ENCODE results near the gene LRRC74A. TPM values are rescaled to one million over a fixed set of nuclear protein-coding genes. Genes with fewer than 3 reads are reported as not detected.

The LRRC74A gene
- total RNA-seq, 1 experiment from 2014 or later: not detected

- Histone ChIP-seq H4K91ac (ENCODE audit: insufficient read length, low read depth, low read length) (no peak overlapping the region), H3K23me2 (ENCODE audit: insufficient read length, low read depth, low read length, poor library complexity, severe bottlenecking) (no peaks in the 10 kb centered on the region), H2AFZ (ENCODE audit: low read length) (no peak overlapping the region), H2BK15ac (ENCODE audit: low read depth, low read length) (no peak overlapping the region), H4K5ac (ENCODE audit: insufficient read length, low read depth, low read length) (no peak overlapping the region), H3K23ac (ENCODE audit: insufficient read length, low read depth, low read length) (no peak overlapping the region), H3K27me3 (ENCODE audit: insufficient read depth, low read length) (no peaks in the 10 kb centered on the region; the same call in 1 of the 2 replicates), H3K18ac (ENCODE audit: insufficient read length, low read depth, low read length) (no peak overlapping the region), H2BK5ac (ENCODE audit: insufficient read length, low read length) (no peak overlapping the region), H3K14ac (ENCODE audit: insufficient read depth, low read length) (no peak overlapping the region), H3K79me1 (ENCODE audit: insufficient read depth, low read depth, low read length, poor library complexity, severe bottlenecking) (no peaks in the 10 kb centered on the region), H3K27ac (ENCODE audit: insufficient read length, low read depth, low read length) (no peak overlapping the region), H3T11ph (ENCODE audit: low read length) (no peak overlapping the region), H2BK20ac (ENCODE audit: low read depth, low read length, poor library complexity, severe bottlenecking) (no peak overlapping the region), H2BK12ac (ENCODE audit: insufficient read length, low read depth, low read length) (no peak overlapping the region), H4K8ac (replicated peaks; ENCODE audit: insufficient read length, low read depth, low read length) (no peak overlapping the region), H3K9ac (ENCODE audit: extremely low read depth, insufficient read length, low read length) (no peak overlapping the region), H3K4ac (ENCODE audit: low read depth, low read length) (no peak overlapping the region), H3K56ac (ENCODE audit: insufficient read length, low read depth, low read length) (no peak overlapping the region), H3K4me1 (ENCODE audit: insufficient read depth, low read length) (no peaks in the 10 kb centered on the region), H3K9me3 (ENCODE audit: control insufficient read depth, low read depth, low read length) (no peaks in the 10 kb centered on the region), H3K79me2 (ENCODE audit: insufficient read depth, low read length) (no peaks in the 10 kb centered on the region), H2BK120ac (ENCODE audit: low read depth, low read length, poor library complexity, severe bottlenecking) (no peak overlapping the region), H3K4me2 (ENCODE audit: insufficient read depth, insufficient read length, low read length) (no peak overlapping the region), H4K20me1 (ENCODE audit: control insufficient read depth, insufficient read depth, insufficient read length) (no peaks in the 10 kb centered on the region), H2AK5ac (ENCODE audit: insufficient read length, low read length) (no peak overlapping the region)
- H3K9me3 Mint-ChIP-seq: peaks cover 7 to 9% of the 10 kb centered on the region in 2 experiments; a peak in 4 of 5 replicates
- no peak for TF ChIP-seq CTCF (conservative IDR thresholded peaks at IDR 0.05)
- peaks cover 0 to 5% (median 0%) of the 10 kb centered on the region in 3 experiments; a peak in 3 of 7 replicates for H3K36me3 Mint-ChIP-seq (ENCODE audit: insufficient read depth in 1 of 3, low read depth in 3 of 3)
- H3K4me3 Mint-ChIP-seq: no peak overlapping the region
- H3K4me1 Mint-ChIP-seq: peaks cover 11 to 12% of the 10 kb centered on the region in 2 experiments
- DNase-seq: no peak
- no CpG with 5 or more reads among the region's 1 CpG for WGBS (ENCODE audit: extremely low coverage, insufficient read length, low lambda C conversion rate)
- H3K27ac Mint-ChIP-seq: no peak overlapping the region
- peaks cover 3% of the 10 kb centered on the region; the same call in 1 of the 2 replicates for H3K27me3 Mint-ChIP-seq (ENCODE audit: low read depth)
Observed at GRCh38 chr14:76891391-76891790, 65.2 kb downstream of the LRRC74A start.

Data from H9 (cell line).